Activated T-helper 1 cell treated with anti-CD3 and anti-CD28 coated beads, Interleukin-2, amount 50 U/mL, for 16 hours (primary cell): ENCODE measurements around the gene ZNF12.
"Not testable (repeated sequence)": the region's sequence is repeated elsewhere in the genome, so short reads cannot be mapped to it uniquely, and the experiment has no call there.

Experiments used
- DNase-seq, 2 donors: peaks; one replicate each; pipeline ENCODE4 v3.0.0-alpha.2; 2020; ENCODE audit warnings: low read depth in 1 of 2, low spot score in 1 of 2

Gene ZNF12

GRCh38 chr7:6706666-6707407 lies at the start of gene ZNF12:
TSS of gene ZNF12 (minus strand) at chr7:6706947. CDS start at chr7:6705173, 1,774 bp downstream.
- DNase-seq: peak; percentile 89 to 92

DNA sequence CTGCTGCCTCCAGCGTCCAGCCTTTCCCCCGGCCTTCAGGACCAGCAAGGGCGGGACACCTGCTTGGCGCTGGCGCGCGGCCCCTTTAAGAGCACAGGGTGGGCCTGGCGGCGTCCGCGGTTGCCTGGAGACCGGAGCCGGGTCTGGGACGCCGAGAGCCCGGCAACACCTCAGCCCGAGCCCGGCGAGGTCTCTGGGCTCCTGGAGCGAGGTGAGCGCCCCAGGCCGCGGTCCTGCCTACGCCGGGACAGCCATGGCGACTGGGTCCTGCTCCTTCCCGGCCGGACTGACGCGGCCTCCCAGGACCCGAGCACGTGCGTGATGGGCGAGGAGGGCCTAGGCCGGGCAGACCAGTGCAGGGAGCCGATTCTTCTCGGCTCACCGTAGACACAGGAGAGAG lies 47.2 kb upstream of the ZNF12 start, which contains the start of gene RSPH10B2:
Gene RSPH10B2 (plus strand): TSS at position 140 of the 400 bp plus-strand sequence. CDS start 3,575 bp downstream, outside the sequence.
- not testable (repeated sequence) for DNase-seq

- DNase-seq: not testable (repeated sequence)
Measured at GRCh38 chr7:6750173-6750572, 43.4 kb upstream of the ZNF12 start.

DNA sequence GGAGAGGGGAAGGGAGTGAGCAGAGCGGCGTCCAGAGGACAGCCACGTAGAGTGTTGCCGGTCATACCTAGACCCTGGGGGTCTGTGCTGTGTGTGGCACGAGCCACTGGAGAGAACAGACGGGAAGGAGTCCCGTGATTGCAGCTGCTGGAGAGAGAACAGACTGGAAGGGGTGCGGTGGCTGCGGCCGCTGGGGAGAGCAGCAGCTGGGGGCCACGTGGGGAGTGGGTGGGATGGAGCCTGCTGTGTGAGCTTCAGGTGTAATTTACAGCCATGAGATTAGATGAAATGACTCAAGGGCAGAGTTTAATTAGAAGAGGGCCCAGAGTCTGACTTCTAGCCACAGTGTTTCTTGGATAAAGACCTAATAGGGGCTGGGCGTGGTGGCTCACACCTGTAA lies 42.6 kb upstream of the ZNF12 start:
- DNase-seq: not testable (repeated sequence)

- not testable (repeated sequence) for DNase-seq
Measured at GRCh38 chr7:6744410-6745100, 37.8 kb upstream of the ZNF12 start.

- DNase-seq: not testable (repeated sequence)
Measured at GRCh38 chr7:6738415-6738814, 31.7 kb upstream of the ZNF12 start.

GRCh38 chr7:6730343-6730633 lies 23.5 kb upstream of the ZNF12 start:
- no peak for DNase-seq

GRCh38 chr7:6729492-6730342 lies 23.0 kb upstream of the ZNF12 start:
- peak; percentile 63 to 66 for DNase-seq

- DNase-seq: not testable (repeated sequence)
Measured at GRCh38 chr7:6728893-6729491, 22.2 kb upstream of the ZNF12 start.

DNA sequence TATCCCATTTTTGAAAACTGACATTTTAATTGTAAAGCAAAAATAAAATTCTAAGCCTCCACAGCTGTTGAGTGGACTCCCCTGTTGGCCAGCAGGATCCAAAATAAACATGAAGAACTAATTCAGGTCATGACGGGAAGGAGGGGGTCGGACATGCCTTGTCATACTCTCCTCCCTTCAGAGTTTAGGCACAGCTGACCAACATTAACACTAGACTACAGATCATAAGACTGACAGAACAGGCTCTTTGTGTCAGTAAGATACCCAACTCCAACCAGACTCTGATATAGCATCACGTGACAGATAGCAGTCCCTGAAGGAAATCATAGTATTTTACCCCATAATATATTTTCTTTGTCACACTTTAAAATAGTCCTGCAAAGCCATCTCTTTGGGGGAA lies 20.9 kb upstream of the ZNF12 start:
- no peak for DNase-seq

- not testable (repeated sequence) for DNase-seq
Measured at GRCh38 chr7:6726341-6726740, 19.6 kb upstream of the ZNF12 start.

- no peak for DNase-seq
Measured at GRCh38 chr7:6725003-6725402, 18.3 kb upstream of the ZNF12 start.

GRCh38 chr7:6724351-6724750 lies 17.6 kb upstream of the ZNF12 start:
- DNase-seq: not testable (repeated sequence)

GRCh38 chr7:6718124-6718523 lies 11.4 kb upstream of the ZNF12 start:
- DNase-seq: no peak

GRCh38 chr7:6715898-6716297 lies 9.2 kb upstream of the ZNF12 start:
- not testable (repeated sequence) for DNase-seq

GRCh38 chr7:6714360-6714759 lies 7.6 kb upstream of the ZNF12 start:
- no peak for DNase-seq

- no peak for DNase-seq
Measured at GRCh38 chr7:6709808-6710207, 3.1 kb upstream of the ZNF12 start.

- no peak for DNase-seq
Measured at GRCh38 chr7:6708304-6708703, 1.6 kb upstream of the ZNF12 start.

DNA sequence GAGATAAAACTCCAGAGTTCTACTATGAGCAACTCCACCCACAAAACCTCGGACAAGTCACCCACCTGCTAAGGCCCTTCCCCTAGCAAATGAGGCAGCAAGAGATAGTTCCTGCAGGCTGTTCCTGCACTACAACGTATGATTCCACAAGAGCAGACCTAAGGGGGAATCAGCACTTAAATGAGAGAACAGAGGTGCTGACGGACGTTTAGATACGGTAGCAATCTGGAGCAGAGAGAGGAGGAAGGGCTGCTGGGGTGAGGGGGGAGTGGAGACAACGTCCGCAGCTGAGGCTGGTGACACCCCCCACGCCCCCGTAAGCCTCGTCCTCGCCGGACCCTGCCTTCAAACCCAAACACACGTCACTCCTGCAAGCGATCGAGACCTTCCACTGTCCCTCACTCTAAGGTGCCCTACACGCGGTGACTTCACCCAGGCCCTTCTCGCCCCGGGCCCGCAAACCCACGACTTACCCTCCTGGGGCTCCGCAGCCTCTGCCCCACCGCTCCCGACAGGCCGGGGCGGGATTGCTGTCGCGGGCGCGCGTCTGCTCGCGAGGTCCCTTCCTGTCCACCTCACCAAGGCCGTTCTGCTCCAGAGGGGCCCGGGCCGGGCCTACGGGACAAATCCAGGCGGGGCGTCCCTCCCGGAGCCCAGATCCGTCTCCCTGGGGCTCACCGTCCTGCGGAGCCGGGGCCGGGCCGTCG lies 635 bp downstream of the ZNF12 start:
- peak in 1 of 2 donors; percentile 7 for DNase-seq

GRCh38 chr7:6701860-6702259 lies 4.9 kb downstream of the ZNF12 start:
- DNase-seq: no peak

DNA sequence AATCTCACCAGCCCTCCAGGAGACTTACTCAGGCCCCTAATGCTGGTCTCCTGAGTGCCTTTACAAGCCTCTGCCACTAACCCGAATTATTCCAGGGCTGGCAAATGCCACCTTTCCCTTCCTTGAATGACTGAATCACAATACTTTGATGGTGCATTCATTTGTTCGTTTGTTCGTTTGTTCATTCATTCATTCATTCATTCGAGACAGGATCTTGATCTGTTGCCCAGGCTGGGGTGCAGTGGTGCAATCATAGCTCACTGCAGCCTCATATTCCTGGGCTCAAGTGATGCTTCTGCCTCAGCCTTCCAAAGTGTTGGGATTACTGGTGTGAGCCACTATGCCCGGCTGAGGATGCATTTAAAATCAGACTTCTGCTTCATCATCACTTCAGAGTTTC lies 6.0 kb downstream of the ZNF12 start:
- no peak for DNase-seq
